ENCODE data around the gene FAM184B.

Gene FAM184B

GRCh38 chr4:17587094-17587822 is 194.2 kb downstream of the FAM184B start:
- in situ Hi-C loops (cut with HindIII; ENCODE audit: low sequenced_read_pairs): no loop called here

- in situ Hi-C loops (cut with HindIII; ENCODE audit: low sequenced_read_pairs): no loop called here
Measured at GRCh38 chr4:17584521-17585213, 196.8 kb downstream of the FAM184B start.

- in situ Hi-C loops (cut with HindIII; ENCODE audit: low sequenced_read_pairs): no loop called here
Measured at GRCh38 chr4:17583941-17584340, 197.5 kb downstream of the FAM184B start.

- in situ Hi-C loops (cut with HindIII; ENCODE audit: low sequenced_read_pairs): no loop called here
Measured at GRCh38 chr4:17583276-17583675, 198.1 kb downstream of the FAM184B start.

- in situ Hi-C loops (cut with HindIII; ENCODE audit: low sequenced_read_pairs): no loop called here
Measured at GRCh38 chr4:17580969-17581368, 200.5 kb downstream of the FAM184B start.
